Measurements from ENCODE around the gene LRRTM3. TPM values are rescaled to one million over a fixed set of nuclear protein-coding genes. Genes with fewer than 3 reads are reported as not detected.
A peak's percentile ranks its signal among the peaks of the same experiment; 100 is the strongest.

LRRTM3 gene
- not detected for total RNA-seq
- polyA plus RNA-seq (2013, experiment 1 of 2): 0.25 TPM
- 0.33 TPM for polyA plus RNA-seq (2013, experiment 2 of 2)
- long read RNA-seq, experiment 1: 0 reads
- long read RNA-seq, experiment 2: 0 reads
- long read RNA-seq, experiment 3: 0 reads
- long read RNA-seq, experiment 4: 0 reads

- peak; percentile 79 for TF ChIP-seq CTCF (conservative IDR thresholded peaks at IDR 0.05)
- Mint-ChIP-seq H3K36me3 (ENCODE audit: low read depth) (no peaks in the 10 kb centered on the region), H3K27ac (no peak within 1 kb of the TSS), H3K4me3 (peak within 1 kb of the TSS; percentile 32), H3K9me3 (no peaks in the 10 kb centered on the region), H3K27me3 (ENCODE audit: insufficient read depth) (peaks cover 54% of the 10 kb centered on the region), H3K4me1 (peaks cover 4% of the 10 kb centered on the region)
- no peaks in the 10 kb centered on the region for H3K4me1 ChIP-seq (ENCODE audit: control insufficient read depth, insufficient read depth, low read length)
- H3K9me3 ChIP-seq (ENCODE audit: control insufficient read depth, low read length): no peaks in the 10 kb centered on the region
- H3K4me3 ChIP-seq (ENCODE audit: low read length): no peak within 1 kb of the TSS
- peaks cover 47% of the 10 kb centered on the region for H3K27me3 ChIP-seq (ENCODE audit: control insufficient read depth, insufficient read depth, low read length, poor library complexity, severe bottlenecking)
- no peak within 1 kb of the TSS for H3K27ac ChIP-seq (ENCODE audit: low read depth, low read length)
- no peak within 1 kb of the TSS for H3K9ac ChIP-seq (ENCODE audit: extremely low read depth, low read length, poor library complexity, severe bottlenecking)
- peak; percentile 85 for DNase-seq
- 14 to 18% methylated on average over 3 to 14 of the region's 16 CpGs for WGBS, 2 experiments (ENCODE audit: insufficient coverage in 1 of 2, insufficient read length in 1 of 2)
- H3K36me3 ChIP-seq (ENCODE audit: control insufficient read depth, insufficient read depth, low read length): no peaks in the 10 kb centered on the region
Observed at GRCh38 chr10:66925896-66926715, at the start of gene LRRTM3. Gene LRRTM3, plus strand, starts transcription at chr10:66926036.

- peaks cover 18% of the 10 kb centered on the region for H3K4me1 Mint-ChIP-seq
- no peaks in the 10 kb centered on the region for H3K9me3 Mint-ChIP-seq
- WGBS, 2 experiments (ENCODE audit: insufficient coverage in 1 of 2, insufficient read length in 1 of 2): 55 to 80% methylated on average over 1 to 2 of the region's 2 CpGs
- H3K4me3 Mint-ChIP-seq: no peak overlapping the region
- no peak for DNase-seq
- H3K4me1 ChIP-seq (ENCODE audit: control insufficient read depth, insufficient read depth, low read length): peaks cover 5% of the 10 kb centered on the region
- no peaks in the 10 kb centered on the region for H3K9me3 ChIP-seq (ENCODE audit: control insufficient read depth, low read length)
- H3K27ac Mint-ChIP-seq: no peak overlapping the region
- no peaks in the 10 kb centered on the region for H3K36me3 Mint-ChIP-seq (ENCODE audit: low read depth)
- peaks cover 58% of the 10 kb centered on the region for H3K27me3 ChIP-seq (ENCODE audit: control insufficient read depth, insufficient read depth, low read length, poor library complexity, severe bottlenecking)
- H3K27me3 Mint-ChIP-seq (ENCODE audit: insufficient read depth): peaks cover 14% of the 10 kb centered on the region
- no peaks in the 10 kb centered on the region for H3K36me3 ChIP-seq (ENCODE audit: control insufficient read depth, insufficient read depth, low read length)
- no peak overlapping the region for H3K27ac ChIP-seq (ENCODE audit: low read depth, low read length)
- TF ChIP-seq CTCF (conservative IDR thresholded peaks at IDR 0.05): no peak
- H3K4me3 ChIP-seq (ENCODE audit: low read length): no peak overlapping the region
- H3K9ac ChIP-seq (ENCODE audit: extremely low read depth, low read length, poor library complexity, severe bottlenecking): no peak overlapping the region
Observed at GRCh38 chr10:66877361-66877760, 48.5 kb upstream of the LRRTM3 start.

- H3K27me3 Mint-ChIP-seq (ENCODE audit: insufficient read depth): peaks cover 12% of the 10 kb centered on the region
- H3K36me3 ChIP-seq (ENCODE audit: control insufficient read depth, insufficient read depth, low read length): no peaks in the 10 kb centered on the region
- H3K4me3 ChIP-seq (ENCODE audit: low read length): no peak overlapping the region
- peaks cover 5% of the 10 kb centered on the region for H3K4me1 ChIP-seq (ENCODE audit: control insufficient read depth, insufficient read depth, low read length)
- H3K27ac Mint-ChIP-seq: no peak overlapping the region
- 100% methylated on average over 1 of the region's 1 CpG; no CpG with 5 or more reads in 1 of the 2 experiments for WGBS, 2 experiments (ENCODE audit: insufficient coverage in 1 of 2, insufficient read length in 1 of 2)
- no peak overlapping the region for H3K9ac ChIP-seq (ENCODE audit: extremely low read depth, low read length, poor library complexity, severe bottlenecking)
- H3K4me3 Mint-ChIP-seq: no peak overlapping the region
- H3K36me3 Mint-ChIP-seq (ENCODE audit: low read depth): no peaks in the 10 kb centered on the region
- no peaks in the 10 kb centered on the region for H3K9me3 Mint-ChIP-seq
- H3K27ac ChIP-seq (ENCODE audit: low read depth, low read length): no peak overlapping the region
- TF ChIP-seq CTCF (conservative IDR thresholded peaks at IDR 0.05): no peak
- DNase-seq: no peak
- peaks cover 18% of the 10 kb centered on the region for H3K4me1 Mint-ChIP-seq
- H3K9me3 ChIP-seq (ENCODE audit: control insufficient read depth, low read length): no peaks in the 10 kb centered on the region
- peaks cover 42% of the 10 kb centered on the region for H3K27me3 ChIP-seq (ENCODE audit: control insufficient read depth, insufficient read depth, low read length, poor library complexity, severe bottlenecking)
Observed at GRCh38 chr10:66880292-66880691, 45.5 kb upstream of the LRRTM3 start.
